ENCODE measurements around the gene KLC1.
"Not testable (repeated sequence)": the region's sequence is repeated elsewhere in the genome, so short reads cannot be mapped to it uniquely, and the experiment has no call there.

KLC1 gene

GRCh38 chr14:103688441-103688840 is 59.4 kb downstream of the KLC1 start:
- Histone ChIP-seq H3K9me3 (ENCODE audit: control insufficient read depth, insufficient read depth, low read length) (no peaks in the 10 kb centered on the region), H3K4me1 (ENCODE audit: control insufficient read depth, insufficient read depth, low read length) (no peaks in the 10 kb centered on the region), H3K36me3 (ENCODE audit: control insufficient read depth, insufficient read depth, low read length) (0 out of 2 replicates have a peak, but pooled peaks cover 6% of the 10 kb centered on the region), H3K27ac (ENCODE audit: low read length) (no peak overlapping the region), H3K4me3 (ENCODE audit: low read length) (no peak overlapping the region), H3K27me3 (ENCODE audit: control insufficient read depth, insufficient read depth, low read length) (no peaks in the 10 kb centered on the region)
- no peak for DNase-seq (ENCODE audit: low read depth, low spot score)
- no CpG with 5 or more reads among the region's 5 CpGs for WGBS (ENCODE audit: insufficient coverage, insufficient read length)

GRCh38 chr14:103688906-103689902 is 60.2 kb downstream of the KLC1 start:
- Histone ChIP-seq H3K9me3 (ENCODE audit: control insufficient read depth, insufficient read depth, low read length) (no peaks in the 10 kb centered on the region), H3K27ac (ENCODE audit: low read length) (no peak overlapping the region), H3K4me1 (ENCODE audit: control insufficient read depth, insufficient read depth, low read length) (no peaks in the 10 kb centered on the region), H3K36me3 (ENCODE audit: control insufficient read depth, insufficient read depth, low read length) (0 out of 2 replicates have a peak, but pooled peaks cover 9% of the 10 kb centered on the region), H3K4me3 (ENCODE audit: low read length) (no peak overlapping the region), H3K27me3 (ENCODE audit: control insufficient read depth, insufficient read depth, low read length) (no peaks in the 10 kb centered on the region)
- 100% methylated on average over 4 of the region's 16 CpGs for WGBS (ENCODE audit: insufficient coverage, insufficient read length)
- no peak for DNase-seq (ENCODE audit: low read depth, low spot score)

GRCh38 chr14:103690332-103690731 is 61.3 kb downstream of the KLC1 start:
- WGBS (ENCODE audit: insufficient coverage, insufficient read length): no CpG with 5 or more reads among the region's 8 CpGs
- H3K4me3 ChIP-seq (ENCODE audit: low read length): no peak overlapping the region
- no peaks in the 10 kb centered on the region for H3K4me1 ChIP-seq (ENCODE audit: control insufficient read depth, insufficient read depth, low read length)
- no peak overlapping the region for H3K27ac ChIP-seq (ENCODE audit: low read length)
- no peaks in the 10 kb centered on the region for H3K27me3 ChIP-seq (ENCODE audit: control insufficient read depth, insufficient read depth, low read length)
- peaks cover 14% of the 10 kb centered on the region for H3K36me3 ChIP-seq (ENCODE audit: control insufficient read depth, insufficient read depth, low read length)
- DNase-seq (ENCODE audit: low read depth, low spot score): no peak
- H3K9me3 ChIP-seq (ENCODE audit: control insufficient read depth, insufficient read depth, low read length): no peaks in the 10 kb centered on the region

GRCh38 chr14:103691655-103692054 is 62.6 kb downstream of the KLC1 start:
- H3K27me3 ChIP-seq (ENCODE audit: control insufficient read depth, insufficient read depth, low read length); H3K9me3 ChIP-seq (ENCODE audit: control insufficient read depth, insufficient read depth, low read length); H3K27ac ChIP-seq (ENCODE audit: low read length); H3K4me3 ChIP-seq (ENCODE audit: low read length); DNase-seq (ENCODE audit: low read depth, low spot score); H3K4me1 ChIP-seq (ENCODE audit: control insufficient read depth, insufficient read depth, low read length): not testable (repeated sequence)
- WGBS (ENCODE audit: insufficient coverage, insufficient read length): no CpG with 5 or more reads among the region's 5 CpGs
- peaks cover 14% of the 10 kb centered on the region for H3K36me3 ChIP-seq (ENCODE audit: control insufficient read depth, insufficient read depth, low read length)

- no CpG with 5 or more reads among the region's 17 CpGs for WGBS (ENCODE audit: insufficient coverage, insufficient read length)
- Histone ChIP-seq H3K27me3 (ENCODE audit: control insufficient read depth, insufficient read depth, low read length) (no peaks in the 10 kb centered on the region), H3K4me1 (ENCODE audit: control insufficient read depth, insufficient read depth, low read length) (no peaks in the 10 kb centered on the region), H3K9me3 (ENCODE audit: control insufficient read depth, insufficient read depth, low read length) (no peaks in the 10 kb centered on the region), H3K27ac (ENCODE audit: low read length) (no peak overlapping the region), H3K4me3 (ENCODE audit: low read length) (no peak overlapping the region), H3K36me3 (ENCODE audit: control insufficient read depth, insufficient read depth, low read length) (peaks cover 11% of the 10 kb centered on the region)
- DNase-seq (ENCODE audit: low read depth, low spot score): no peak
Observed at GRCh38 chr14:103692159-103692558, 63.1 kb downstream of the KLC1 start.

GRCh38 chr14:103692871-103693270 is 63.9 kb downstream of the KLC1 start:
- Histone ChIP-seq H3K4me1 (ENCODE audit: control insufficient read depth, insufficient read depth, low read length) (no peaks in the 10 kb centered on the region), H3K9me3 (ENCODE audit: control insufficient read depth, insufficient read depth, low read length) (no peaks in the 10 kb centered on the region), H3K4me3 (ENCODE audit: low read length) (no peak overlapping the region), H3K36me3 (ENCODE audit: control insufficient read depth, insufficient read depth, low read length) (peaks cover 16% of the 10 kb centered on the region), H3K27ac (ENCODE audit: low read length) (no peak overlapping the region), H3K27me3 (ENCODE audit: control insufficient read depth, insufficient read depth, low read length) (no peaks in the 10 kb centered on the region)
- no CpG with 5 or more reads among the region's 12 CpGs for WGBS (ENCODE audit: insufficient coverage, insufficient read length)
- no peak for DNase-seq (ENCODE audit: low read depth, low spot score)

GRCh38 chr14:103693515-103693914 is 64.5 kb downstream of the KLC1 start:
- Histone ChIP-seq H3K27me3 (ENCODE audit: control insufficient read depth, insufficient read depth, low read length) (no peaks in the 10 kb centered on the region), H3K9me3 (ENCODE audit: control insufficient read depth, insufficient read depth, low read length) (no peaks in the 10 kb centered on the region), H3K36me3 (ENCODE audit: control insufficient read depth, insufficient read depth, low read length) (peaks cover 19% of the 10 kb centered on the region), H3K27ac (ENCODE audit: low read length) (no peak overlapping the region), H3K4me1 (ENCODE audit: control insufficient read depth, insufficient read depth, low read length) (no peaks in the 10 kb centered on the region), H3K4me3 (ENCODE audit: low read length) (no peak overlapping the region)
- no peak for DNase-seq (ENCODE audit: low read depth, low spot score)
- no CpG with 5 or more reads among the region's 22 CpGs for WGBS (ENCODE audit: insufficient coverage, insufficient read length)

- H3K27me3 ChIP-seq (ENCODE audit: control insufficient read depth, insufficient read depth, low read length): no peaks in the 10 kb centered on the region
- H3K27ac ChIP-seq (ENCODE audit: low read length): no peak overlapping the region
- no peaks in the 10 kb centered on the region for H3K9me3 ChIP-seq (ENCODE audit: control insufficient read depth, insufficient read depth, low read length)
- H3K4me1 ChIP-seq (ENCODE audit: control insufficient read depth, insufficient read depth, low read length): no peaks in the 10 kb centered on the region
- H3K36me3 ChIP-seq (ENCODE audit: control insufficient read depth, insufficient read depth, low read length): peaks cover 28% of the 10 kb centered on the region
- no peak for DNase-seq (ENCODE audit: low read depth, low spot score)
- no CpG with 5 or more reads among the region's 20 CpGs for WGBS (ENCODE audit: insufficient coverage, insufficient read length)
- H3K4me3 ChIP-seq (ENCODE audit: low read length): no peak overlapping the region
Observed at GRCh38 chr14:103694572-103695026, 65.6 kb downstream of the KLC1 start.

GRCh38 chr14:103695296-103696069 is 66.5 kb downstream of the KLC1 start:
- DNase-seq (ENCODE audit: low read depth, low spot score): no peak
- Histone ChIP-seq H3K9me3 (ENCODE audit: control insufficient read depth, insufficient read depth, low read length) (no peaks in the 10 kb centered on the region), H3K27me3 (ENCODE audit: control insufficient read depth, insufficient read depth, low read length) (no peaks in the 10 kb centered on the region), H3K27ac (ENCODE audit: low read length) (no peak overlapping the region), H3K4me1 (ENCODE audit: control insufficient read depth, insufficient read depth, low read length) (no peaks in the 10 kb centered on the region; the same call in 1 of the 2 replicates), H3K36me3 (ENCODE audit: control insufficient read depth, insufficient read depth, low read length) (peaks cover 36% of the 10 kb centered on the region), H3K4me3 (ENCODE audit: low read length) (no peak overlapping the region)
- WGBS (ENCODE audit: insufficient coverage, insufficient read length): no CpG with 5 or more reads among the region's 14 CpGs

GRCh38 chr14:103696070-103696402 is 67.0 kb downstream of the KLC1 start:
- no CpG with 5 or more reads among the region's 13 CpGs for WGBS (ENCODE audit: insufficient coverage, insufficient read length)
- H3K36me3 ChIP-seq (ENCODE audit: control insufficient read depth, insufficient read depth, low read length): peaks cover 38% of the 10 kb centered on the region
- no peak overlapping the region; the same call in 1 of the 2 replicates for H3K4me3 ChIP-seq (ENCODE audit: low read length)
- H3K4me1 ChIP-seq (ENCODE audit: control insufficient read depth, insufficient read depth, low read length): no peaks in the 10 kb centered on the region; the same call in 1 of the 2 replicates
- no peak overlapping the region for H3K27ac ChIP-seq (ENCODE audit: low read length)
- no peak for DNase-seq (ENCODE audit: low read depth, low spot score)
- no peaks in the 10 kb centered on the region for H3K27me3 ChIP-seq (ENCODE audit: control insufficient read depth, insufficient read depth, low read length)
- H3K9me3 ChIP-seq (ENCODE audit: control insufficient read depth, insufficient read depth, low read length): no peaks in the 10 kb centered on the region

Data from iPS DF 6.9 (cell line).